Measurements from ENCODE around the gene PCDHGA1. TPM values are rescaled to one million over a fixed set of nuclear protein-coding genes. Genes with fewer than 3 reads are reported as not detected.
"Not testable (repeated sequence)": the region's sequence is repeated elsewhere in the genome, so short reads cannot be mapped to it uniquely, and the experiment has no call there.

Gene PCDHGA1
- total RNA-seq, 6 donors from 2014 or later, result 0.15 to 0.51 (median 0.24) TPM; not detected in 2

DNA sequence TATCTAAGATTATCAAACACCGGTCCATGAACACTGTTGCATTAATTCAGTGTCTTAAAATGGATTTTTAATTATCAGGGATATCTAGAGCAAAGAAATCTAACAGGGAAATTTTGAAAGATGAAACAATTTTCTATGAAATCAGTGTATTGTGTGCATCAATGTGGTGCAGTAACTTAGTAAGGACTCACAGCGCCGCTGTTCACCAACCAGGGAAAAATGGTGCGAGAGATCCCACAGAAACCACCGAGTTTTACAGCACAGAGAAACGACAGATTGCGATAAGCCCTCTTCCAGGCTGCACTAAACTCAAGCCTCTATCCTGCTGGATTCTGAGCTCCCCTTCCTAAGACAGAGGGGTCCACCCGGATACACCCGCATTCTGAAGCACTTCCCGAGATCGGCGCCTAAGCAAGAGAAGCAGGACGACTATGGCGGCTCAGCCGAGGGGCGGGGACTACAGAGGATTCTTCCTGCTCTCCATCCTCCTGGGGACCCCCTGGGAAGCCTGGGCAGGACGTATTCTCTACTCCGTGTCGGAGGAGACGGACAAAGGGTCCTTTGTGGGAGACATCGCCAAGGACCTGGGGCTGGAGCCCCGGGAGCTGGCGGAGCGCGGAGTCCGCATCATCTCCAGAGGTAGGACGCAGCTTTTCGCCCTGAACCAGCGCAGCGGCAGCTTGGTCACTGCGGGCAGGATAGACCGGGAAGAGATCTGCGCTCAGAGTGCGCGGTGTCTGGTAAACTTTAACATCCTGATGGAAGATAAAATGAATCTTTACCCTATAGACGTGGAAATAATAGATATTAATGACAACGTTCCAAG lies 52.4 kb downstream of the PCDHGA1 start, which contains the start of gene PCDHGA7:
TSS of gene PCDHGA7 (plus strand) at position 274 of the 826 bp plus-strand sequence. CDS start at position 432, 158 bp downstream.
- peak within 1 kb of the TSS in 3 of 4 donors; percentile 9 to 34 (median 29) for H3K4me3 ChIP-seq

GRCh38 chr5:141383345-141383744 lies 53.0 kb downstream of the PCDHGA1 start:
- no peaks in the 10 kb centered on the region for H3K27me3 ChIP-seq

More for the DNA sequence above, 52.4 kb downstream of the PCDHGA1 start, which contains the start of gene PCDHGA7:
- Histone ChIP-seq H3K9me3 (peaks cover 40 to 74% (median 60%) of the 10 kb centered on the region in 4 donors), H3K27ac (no peak within 1 kb of the TSS), H3K36me3 (no peaks in the 10 kb centered on the region), H3K4me1 (no peaks in the 10 kb centered on the region), H3K27me3 (no peaks in the 10 kb centered on the region)
- DNase-seq (no peak), ATAC-seq (ENCODE audit: low FRiP score in 2 of 2) (peak in 1 of 2 donors; percentile 34)
- 10 to 30% methylated on average over 14 to 37 of the region's 37 CpGs for WGBS, 2 donors
- TF ChIP-seq, protein P1, sequence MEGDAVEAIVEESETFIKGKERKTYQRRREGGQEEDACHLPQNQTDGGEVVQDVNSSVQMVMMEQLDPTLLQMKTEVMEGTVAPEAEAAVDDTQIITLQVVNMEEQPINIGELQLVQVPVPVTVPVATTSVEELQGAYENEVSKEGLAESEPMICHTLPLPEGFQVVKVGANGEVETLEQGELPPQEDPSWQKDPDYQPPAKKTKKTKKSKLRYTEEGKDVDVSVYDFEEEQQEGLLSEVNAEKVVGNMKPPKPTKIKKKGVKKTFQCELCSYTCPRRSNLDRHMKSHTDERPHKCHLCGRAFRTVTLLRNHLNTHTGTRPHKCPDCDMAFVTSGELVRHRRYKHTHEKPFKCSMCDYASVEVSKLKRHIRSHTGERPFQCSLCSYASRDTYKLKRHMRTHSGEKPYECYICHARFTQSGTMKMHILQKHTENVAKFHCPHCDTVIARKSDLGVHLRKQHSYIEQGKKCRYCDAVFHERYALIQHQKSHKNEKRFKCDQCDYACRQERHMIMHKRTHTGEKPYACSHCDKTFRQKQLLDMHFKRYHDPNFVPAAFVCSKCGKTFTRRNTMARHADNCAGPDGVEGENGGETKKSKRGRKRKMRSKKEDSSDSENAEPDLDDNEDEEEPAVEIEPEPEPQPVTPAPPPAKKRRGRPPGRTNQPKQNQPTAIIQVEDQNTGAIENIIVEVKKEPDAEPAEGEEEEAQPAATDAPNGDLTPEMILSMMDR (IDR thresholded peaks at IDR 0.05), result no peak
- TF ChIP-seq EP300 (IDR thresholded peaks at IDR 0.05), result no peak
- no peak for TF ChIP-seq POLR2AphosphoS5 (IDR thresholded peaks at IDR 0.05)
- no peak for TF ChIP-seq POLR2A (IDR thresholded peaks at IDR 0.05)

GRCh38 chr5:141384471-141385267 lies 54.4 kb downstream of the PCDHGA1 start:
- H3K27me3 ChIP-seq, result no peaks in the 10 kb centered on the region
- WGBS, 2 donors, result 25 to 56% methylated on average over 9 to 36 of the region's 43 CpGs
- TF ChIP-seq POLR2A (IDR thresholded peaks at IDR 0.05), result no peak
- TF ChIP-seq, protein P1 (IDR thresholded peaks at IDR 0.05), result no peak
- no peak for TF ChIP-seq EP300 (IDR thresholded peaks at IDR 0.05)
- no peak for TF ChIP-seq POLR2AphosphoS5 (IDR thresholded peaks at IDR 0.05)
- no peaks in the 10 kb centered on the region for H3K36me3 ChIP-seq
- peaks cover 44 to 82% (median 67%) of the 10 kb centered on the region in 4 donors for H3K9me3 ChIP-seq
- DNase-seq, result no peak
- no peak for ATAC-seq (ENCODE audit: low FRiP score in 2 of 2)
- H3K27ac ChIP-seq, result no peak overlapping the region
- H3K4me3 ChIP-seq, result no peak overlapping the region
- H3K4me1 ChIP-seq, result no peaks in the 10 kb centered on the region

More at GRCh38 chr5:141383345-141383744, 53.0 kb downstream of the PCDHGA1 start:
- 34 to 35% methylated on average over 18 to 21 of the region's 21 CpGs for WGBS, 2 donors
- Histone ChIP-seq H3K9me3 (peaks cover 35 to 71% (median 57%) of the 10 kb centered on the region in 4 donors), H3K4me1 (no peaks in the 10 kb centered on the region), H3K27ac (no peak overlapping the region), H3K36me3 (no peaks in the 10 kb centered on the region), H3K4me3 (no peak overlapping the region)
- no peak for ATAC-seq (ENCODE audit: low FRiP score in 2 of 2)
- DNase-seq, result no peak
- TF ChIP-seq, protein P1 (IDR thresholded peaks at IDR 0.05), result no peak
- TF ChIP-seq EP300 (IDR thresholded peaks at IDR 0.05), result no peak
- TF ChIP-seq POLR2AphosphoS5 (IDR thresholded peaks at IDR 0.05), result no peak
- no peak for TF ChIP-seq POLR2A (IDR thresholded peaks at IDR 0.05)

- TF ChIP-seq, protein P1 (IDR thresholded peaks at IDR 0.05), result peak in 5 of 6 experiments; percentile 12 to 28 (median 13)
- H3K27me3 ChIP-seq, H3K27ac ChIP-seq, H3K4me1 ChIP-seq, H3K36me3 ChIP-seq, DNase-seq: not testable (repeated sequence)
- peak; percentile 56 to 79 for ATAC-seq (ENCODE audit: low FRiP score in 2 of 2)
- Histone ChIP-seq H3K4me3 (peak within 1 kb of the TSS in 1 of 4 donors; percentile 25), H3K9me3 (peaks cover 41 to 89% (median 78%) of the 10 kb centered on the region in 4 donors)
- 13 to 19% methylated on average over 16 to 24 of the region's 40 CpGs for WGBS, 2 donors
Measured at GRCh38 chr5:141387557-141388311, 57.4 kb downstream of the PCDHGA1 start, which contains the start of gene PCDHGB4. PCDHGB4 (plus strand) TSS chr5:141387698; CDS start chr5:141387885, 187 bp downstream.
